Activated T-helper 1 cell treated with Interleukin-2 at 50 U/mL for 16 hours (primary cell): ENCODE measurements around the gene PLK2.

ENCODE experiments used
- DNase-seq: peaks from one replicate; pipeline ENCODE4 v3.0.0-alpha.2; 2020; ENCODE audit warnings: low read depth

PLK2 gene

DNA sequence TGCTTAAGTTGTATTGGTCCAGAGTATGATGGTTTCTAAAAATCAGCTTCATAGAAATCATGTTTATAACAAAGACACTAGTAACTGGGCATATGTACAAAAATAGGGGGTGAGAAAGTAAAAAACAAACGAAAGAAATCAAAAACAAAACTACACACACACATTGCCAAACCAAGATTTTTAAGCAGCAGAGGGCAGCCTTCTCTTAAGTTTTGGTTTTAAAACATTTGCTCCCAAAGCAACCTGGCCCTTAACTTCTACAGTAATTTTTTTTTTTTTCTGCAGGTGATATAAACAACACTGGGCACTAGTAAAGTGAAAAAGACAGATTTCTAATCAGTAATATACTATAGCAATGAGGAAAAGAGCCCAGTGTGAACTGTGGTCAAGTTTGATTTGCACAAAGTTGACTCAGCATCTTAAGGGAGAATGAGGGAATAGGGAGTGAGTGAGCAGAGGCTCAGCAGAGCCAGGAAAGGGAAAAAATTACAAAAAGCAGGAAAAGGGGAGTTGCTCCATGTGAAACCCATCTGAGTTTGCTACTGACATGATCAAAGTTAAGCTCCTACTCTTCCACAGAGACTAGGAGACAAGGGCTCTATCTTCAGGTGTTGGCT, 18.0 kb upstream of the PLK2 start:
- no peak for DNase-seq

DNA sequence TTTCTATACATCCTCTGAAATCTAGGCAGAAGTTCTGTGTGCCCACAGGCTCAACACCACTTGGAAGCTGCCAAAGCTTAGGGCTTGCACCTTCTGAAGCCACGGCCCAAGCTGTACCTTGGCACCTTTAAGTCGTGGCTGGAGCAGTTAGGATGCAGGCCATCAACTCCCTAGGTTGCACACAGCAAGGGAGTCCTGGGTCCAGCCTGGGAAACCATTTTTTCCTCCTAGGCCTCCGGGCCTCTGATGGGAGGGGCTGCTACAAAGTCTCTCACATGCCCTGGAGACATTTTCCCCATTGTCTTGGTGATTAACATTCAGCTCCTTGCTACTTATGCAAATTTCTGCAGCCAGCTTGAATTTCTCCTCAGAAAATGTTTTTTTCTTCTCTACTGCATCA, 15.5 kb upstream of the PLK2 start:
- no peak for DNase-seq

DNA sequence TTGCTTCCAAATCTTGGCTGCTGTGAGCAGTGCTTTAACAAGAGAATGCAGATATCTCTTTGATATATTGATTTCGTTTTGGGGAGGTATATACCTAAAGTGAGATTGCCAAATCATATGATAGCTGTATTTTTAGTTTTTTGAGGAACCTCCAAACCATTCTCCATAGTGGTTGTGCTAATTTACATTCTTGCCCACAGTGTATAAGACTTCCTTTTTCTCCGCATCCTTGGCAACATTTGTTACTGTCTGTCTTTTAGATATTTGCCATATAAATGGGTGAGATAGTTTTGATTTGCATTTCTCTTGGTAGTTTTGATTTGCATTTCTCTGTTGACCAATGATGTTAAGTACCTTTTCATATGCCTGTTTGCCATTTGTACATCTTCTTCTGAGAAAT, 10.0 kb upstream of the PLK2 start:
- DNase-seq, result no peak

GRCh38 chr5:58466939-58467338, 7.1 kb upstream of the PLK2 start:
- DNase-seq, result no peak

DNA sequence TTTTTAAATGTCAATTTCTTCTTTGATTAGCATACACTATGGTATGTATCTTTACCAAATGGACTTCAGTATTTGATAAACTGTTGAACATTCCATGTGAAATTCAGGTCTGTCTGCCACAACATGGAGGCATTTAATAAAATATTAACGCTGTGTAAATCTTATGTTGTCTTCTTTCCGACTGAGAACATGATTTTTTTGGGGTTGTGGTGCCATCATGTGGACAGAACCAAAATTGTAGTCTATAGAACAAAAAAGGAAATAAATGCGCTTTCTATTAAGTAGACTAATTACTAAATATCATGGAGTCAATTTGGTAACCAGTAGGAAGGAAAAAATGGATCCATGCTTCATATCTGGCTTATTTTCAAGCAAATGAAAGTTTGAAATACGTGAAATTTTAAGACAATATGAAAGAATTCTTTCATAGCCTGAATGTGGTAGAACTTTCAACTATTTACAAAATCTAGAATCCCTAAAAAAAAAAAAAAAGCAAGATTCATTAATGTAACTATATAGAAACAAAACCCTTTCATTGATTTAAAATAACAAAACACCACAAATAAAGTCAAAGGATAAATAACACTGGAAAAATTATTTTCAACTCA, 2.8 kb upstream of the PLK2 start:
- no peak for DNase-seq

GRCh38 chr5:58462154-58462553, 2.3 kb upstream of the PLK2 start:
- DNase-seq, result no peak

GRCh38 chr5:58460732-58461286, 923 bp upstream of the PLK2 start:
- DNase-seq, result peak; percentile 80

DNA sequence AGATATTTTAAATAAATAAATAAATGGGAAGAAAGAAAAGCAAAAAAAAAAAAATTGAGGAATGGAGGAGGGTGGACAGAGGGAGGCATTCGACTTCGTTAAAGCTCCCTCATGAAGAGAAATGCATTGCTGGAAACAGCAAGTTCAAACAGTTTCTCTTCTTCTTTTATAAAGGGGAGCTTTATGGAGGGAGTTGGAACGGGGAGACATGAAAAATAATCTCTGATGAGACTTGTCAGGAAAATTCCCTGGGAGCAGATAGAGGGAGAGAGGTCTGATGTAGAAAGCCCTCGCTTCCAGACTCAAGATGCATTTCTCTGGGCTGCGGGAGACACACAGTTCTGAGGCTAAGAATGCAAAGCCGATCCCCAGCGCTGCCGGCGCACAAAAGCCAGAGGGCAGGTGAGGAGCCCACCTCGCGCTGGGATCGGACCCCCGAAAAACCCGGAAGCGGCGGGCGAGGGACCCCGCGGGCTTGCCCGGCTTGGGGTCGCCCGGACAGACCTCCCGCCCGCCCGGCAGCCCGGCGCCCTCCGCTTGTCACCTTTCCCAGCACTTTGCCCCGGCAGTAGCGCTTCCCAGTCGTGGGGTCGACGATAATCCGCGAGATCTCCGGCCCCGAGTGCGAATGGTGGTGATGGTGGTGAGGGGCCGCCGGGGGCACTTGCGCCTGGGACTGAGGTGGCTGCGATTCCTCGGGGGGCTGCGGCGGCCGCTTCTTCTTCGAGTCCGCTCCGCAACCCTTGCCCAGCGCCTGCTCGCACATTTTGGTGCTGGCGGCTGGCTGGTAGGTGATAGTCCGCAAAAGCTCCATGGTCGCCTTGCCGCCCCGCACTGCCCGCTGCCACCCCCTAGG, 512 bp downstream of the PLK2 start:
- DNase-seq, result peak; percentile 0

DNA sequence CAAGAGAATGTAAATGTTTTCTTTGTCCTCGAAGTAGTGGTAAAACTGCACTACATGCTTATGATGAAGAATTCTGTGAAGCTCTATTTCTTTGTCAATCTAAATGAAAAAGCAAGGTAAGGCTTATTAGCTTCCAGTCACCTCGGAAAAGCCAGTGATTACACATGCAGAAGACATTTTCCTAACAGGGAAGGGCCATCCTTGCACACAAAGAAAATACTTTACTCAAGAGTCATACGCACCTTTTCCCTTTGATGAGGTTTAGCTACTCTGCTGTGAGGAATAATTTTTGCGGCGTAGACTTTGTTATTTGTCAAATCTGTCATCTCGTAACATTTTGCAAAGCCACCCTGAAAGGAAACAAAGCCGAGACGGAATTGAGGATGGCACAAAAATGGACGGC, 1.1 kb downstream of the PLK2 start:
- DNase-seq, result no peak

- no peak for DNase-seq
Observed at GRCh38 chr5:58458141-58458742, 1.6 kb downstream of the PLK2 start.

DNA sequence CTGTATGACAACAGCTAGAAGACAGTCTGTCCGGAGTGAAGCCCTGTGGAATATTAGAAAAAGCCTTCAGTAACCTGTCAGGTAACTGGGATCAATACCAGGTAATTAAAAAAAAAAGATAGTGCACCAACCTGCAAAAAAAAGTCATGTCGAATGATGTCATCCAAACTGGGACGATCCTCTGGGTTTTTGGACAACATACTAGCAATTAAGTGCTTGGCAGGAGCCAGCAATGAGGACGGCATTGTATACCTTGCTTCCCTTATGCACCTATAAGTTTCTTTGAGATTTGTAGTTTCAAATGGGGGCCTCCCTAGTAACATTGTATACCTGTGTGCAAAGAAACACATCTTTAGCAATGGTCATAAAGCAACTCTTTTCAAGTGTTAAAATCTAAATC, 2.8 kb downstream of the PLK2 start:
- no peak for DNase-seq

- DNase-seq, result no peak
Observed at GRCh38 chr5:58456486-58456885, 3.4 kb downstream of the PLK2 start.

- DNase-seq, result no peak
Observed at GRCh38 chr5:58456026-58456425, 3.9 kb downstream of the PLK2 start.

GRCh38 chr5:58455480-58455879, 4.4 kb downstream of the PLK2 start:
- DNase-seq, result no peak

- DNase-seq, result no peak
Observed at GRCh38 chr5:58455066-58455465, 4.8 kb downstream of the PLK2 start.

- DNase-seq, result no peak
Observed at GRCh38 chr5:58454025-58454424, 5.9 kb downstream of the PLK2 start.

GRCh38 chr5:58453306-58453705, 6.6 kb downstream of the PLK2 start:
- no peak for DNase-seq

DNA sequence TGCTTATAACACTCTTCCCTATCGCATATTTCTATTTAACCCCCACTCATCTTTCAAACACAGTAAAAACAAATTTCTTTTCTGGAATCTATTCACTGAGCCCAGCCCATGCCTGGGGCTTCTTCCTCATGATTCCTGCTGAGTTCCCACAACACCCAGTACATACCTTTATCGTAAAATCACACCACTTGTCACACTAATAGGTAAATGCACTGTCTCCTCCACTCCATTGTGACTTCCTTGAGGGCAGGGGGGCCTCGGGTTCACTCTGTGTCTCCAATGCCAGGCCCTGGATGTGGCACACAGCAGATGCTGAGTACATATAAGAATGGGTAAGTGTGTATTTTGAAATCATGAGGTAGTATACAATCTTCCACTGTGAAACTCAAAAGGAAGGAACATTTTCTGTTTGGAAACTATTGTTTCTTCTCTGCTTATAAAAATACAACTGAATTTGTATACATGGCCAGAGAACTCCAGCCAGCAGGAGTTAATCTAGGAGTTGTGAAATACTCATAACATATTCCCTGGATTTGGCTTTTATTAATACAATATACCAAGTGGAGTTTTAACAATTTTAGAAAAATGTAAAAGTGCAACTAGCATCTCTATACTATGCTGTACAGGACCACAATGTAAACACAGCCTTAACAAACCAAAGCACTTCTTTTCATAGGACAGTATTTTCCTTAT, 7.2 kb downstream of the PLK2 start:
- no peak for DNase-seq

GRCh38 chr5:58451732-58452565, 7.9 kb downstream of the PLK2 start:
- no peak for DNase-seq

GRCh38 chr5:58450811-58451629, 8.9 kb downstream of the PLK2 start:
- DNase-seq, result no peak
